Measurements from ENCODE around the gene ELAVL4.

ELAVL4 gene

GRCh38 chr1:50180367-50180766 lies 71.6 kb downstream of the ELAVL4 start:
- no peak for DNase-seq (ENCODE audit: low spot score)

- peak; percentile 14 for DNase-seq (ENCODE audit: low spot score)
Measured at GRCh38 chr1:50181027-50181663, 72.4 kb downstream of the ELAVL4 start.

GRCh38 chr1:50183378-50184133 lies 74.8 kb downstream of the ELAVL4 start:
- DNase-seq (ENCODE audit: low spot score), result no peak

GRCh38 chr1:50189369-50189768 lies 80.6 kb downstream of the ELAVL4 start:
- DNase-seq (ENCODE audit: low spot score), result no peak

- DNase-seq (ENCODE audit: low spot score), result no peak
Measured at GRCh38 chr1:50193002-50193401, 84.3 kb downstream of the ELAVL4 start.

- DNase-seq (ENCODE audit: low spot score), result no peak
Measured at GRCh38 chr1:50195205-50195604, 86.5 kb downstream of the ELAVL4 start.

- no peak for DNase-seq (ENCODE audit: low spot score)
Measured at GRCh38 chr1:50196081-50196480, 87.4 kb downstream of the ELAVL4 start.

- DNase-seq (ENCODE audit: low spot score), result no peak
Measured at GRCh38 chr1:50197216-50197615, 88.5 kb downstream of the ELAVL4 start.

- DNase-seq (ENCODE audit: low spot score), result peak; percentile 12
Measured at GRCh38 chr1:50208315-50208714, 99.6 kb downstream of the ELAVL4 start.

GRCh38 chr1:50208756-50209155 lies 100.0 kb downstream of the ELAVL4 start:
- DNase-seq (ENCODE audit: low spot score), result no peak

- no peak for DNase-seq (ENCODE audit: low spot score)
Measured at GRCh38 chr1:50209749-50210148, 101.0 kb downstream of the ELAVL4 start.

- DNase-seq (ENCODE audit: low spot score), result no peak
Measured at GRCh38 chr1:50213505-50213904, 104.8 kb downstream of the ELAVL4 start.

GRCh38 chr1:50214717-50215116 lies 106.0 kb downstream of the ELAVL4 start:
- DNase-seq (ENCODE audit: low spot score), result no peak

- peak; percentile 2 for DNase-seq (ENCODE audit: low spot score)
Measured at GRCh38 chr1:50218344-50219120, 109.8 kb downstream of the ELAVL4 start.

GRCh38 chr1:50228871-50229384 lies 120.2 kb downstream of the ELAVL4 start:
- no peak for DNase-seq (ENCODE audit: low spot score)

GRCh38 chr1:50231209-50231608 lies 122.5 kb downstream of the ELAVL4 start:
- no peak for DNase-seq (ENCODE audit: low spot score)

- DNase-seq (ENCODE audit: low spot score), result no peak
Measured at GRCh38 chr1:50232336-50232735, 123.6 kb downstream of the ELAVL4 start.

GRCh38 chr1:50236656-50237055 lies 127.9 kb downstream of the ELAVL4 start:
- no peak for DNase-seq (ENCODE audit: low spot score)

GRCh38 chr1:50237056-50237455 lies 128.3 kb downstream of the ELAVL4 start:
- no peak for DNase-seq (ENCODE audit: low spot score)

- no peak for DNase-seq (ENCODE audit: low spot score)
Measured at GRCh38 chr1:50243939-50244338, 135.2 kb downstream of the ELAVL4 start.

- DNase-seq (ENCODE audit: low spot score), result no peak
Measured at GRCh38 chr1:50246869-50247268, 138.1 kb downstream of the ELAVL4 start.

- DNase-seq (ENCODE audit: low spot score), result no peak
Measured at GRCh38 chr1:50251702-50252101, 143.0 kb downstream of the ELAVL4 start.

- no peak for DNase-seq (ENCODE audit: low spot score)
Measured at GRCh38 chr1:50252196-50252595, 143.5 kb downstream of the ELAVL4 start.
